HUES48 (cell line): ENCODE data around the gene RBMS1.

Source experiments
- H3K27ac ChIP-seq: one replicate; pipeline ENCODE4 v1.7.0; 2013; ENCODE audit warnings: low read depth, low read length, inconsistent platforms
- H3K27me3 ChIP-seq: 2 replicates; pipeline ENCODE4 v1.6.1; 2013; ENCODE audit warnings: mild to moderate bottlenecking, low read length; ENCODE audit not compliant: control insufficient read depth, insufficient read depth
- H3K36me3 ChIP-seq: 2 replicates; pipeline ENCODE4 v1.6.1; 2013; ENCODE audit warnings: low read length; ENCODE audit not compliant: control insufficient read depth, insufficient read depth
- H3K4me1 ChIP-seq: 2 replicates; pipeline ENCODE4 v1.6.1; 2013; ENCODE audit warnings: mild to moderate bottlenecking, low read length; ENCODE audit not compliant: control insufficient read depth, insufficient read depth
- H3K4me3 ChIP-seq: 2 replicates; pipeline ENCODE4 v1.5.1; 2013; ENCODE audit warnings: mild to moderate bottlenecking, low read depth, low read length
- H3K9ac ChIP-seq: 2 replicates; pipeline ENCODE4 v1.6.1; 2013; ENCODE audit warnings: mild to moderate bottlenecking, low read depth, low read length, moderate library complexity
- H3K9me3 ChIP-seq: 2 replicates; pipeline ENCODE4 v1.6.1; 2013; ENCODE audit warnings: low read length; ENCODE audit not compliant: control insufficient read depth, insufficient read depth

Gene RBMS1

GRCh38 chr2:160232905-160233475, 260.6 kb downstream of the RBMS1 start:
- no peaks in the 10 kb centered on the region for H3K36me3 ChIP-seq
- no peak overlapping the region for H3K27ac ChIP-seq
- H3K27me3 ChIP-seq = no peaks in the 10 kb centered on the region
- H3K4me1 ChIP-seq = no peaks in the 10 kb centered on the region
- no peaks in the 10 kb centered on the region for H3K9me3 ChIP-seq
- no peak overlapping the region for H3K4me3 ChIP-seq
- no peak overlapping the region for H3K9ac ChIP-seq

- no peak overlapping the region for H3K4me3 ChIP-seq
- H3K36me3 ChIP-seq = no peaks in the 10 kb centered on the region
- H3K27me3 ChIP-seq = no peaks in the 10 kb centered on the region
- H3K27ac ChIP-seq = no peak overlapping the region
- no peaks in the 10 kb centered on the region for H3K9me3 ChIP-seq
- no peak overlapping the region for H3K9ac ChIP-seq
- H3K4me1 ChIP-seq = no peaks in the 10 kb centered on the region
Measured at GRCh38 chr2:160229591-160229990, 264.0 kb downstream of the RBMS1 start.

GRCh38 chr2:160228141-160228917, 265.3 kb downstream of the RBMS1 start:
- Histone ChIP-seq H3K36me3 (no peaks in the 10 kb centered on the region), H3K9ac (no peak overlapping the region), H3K9me3 (no peaks in the 10 kb centered on the region), H3K27me3 (no peaks in the 10 kb centered on the region), H3K4me1 (no peaks in the 10 kb centered on the region), H3K4me3 (no peak overlapping the region), H3K27ac (peak overlapping the region; percentile 37)

- Histone ChIP-seq H3K27ac (no peak overlapping the region), H3K27me3 (no peaks in the 10 kb centered on the region), H3K9me3 (no peaks in the 10 kb centered on the region), H3K4me3 (no peak overlapping the region), H3K36me3 (no peaks in the 10 kb centered on the region), H3K9ac (no peak overlapping the region), H3K4me1 (no peaks in the 10 kb centered on the region)
Measured at GRCh38 chr2:160227293-160227915, 266.2 kb downstream of the RBMS1 start.

GRCh38 chr2:160226367-160226766, 267.2 kb downstream of the RBMS1 start:
- Histone ChIP-seq H3K27me3 (no peaks in the 10 kb centered on the region), H3K27ac (no peak overlapping the region), H3K36me3 (no peaks in the 10 kb centered on the region), H3K9me3 (no peaks in the 10 kb centered on the region), H3K4me1 (no peaks in the 10 kb centered on the region), H3K9ac (no peak overlapping the region), H3K4me3 (no peak overlapping the region)

GRCh38 chr2:160225722-160226121, 267.9 kb downstream of the RBMS1 start:
- Histone ChIP-seq H3K36me3 (no peaks in the 10 kb centered on the region), H3K9ac (no peak overlapping the region), H3K27me3 (no peaks in the 10 kb centered on the region), H3K4me3 (no peak overlapping the region), H3K9me3 (no peaks in the 10 kb centered on the region), H3K27ac (no peak overlapping the region), H3K4me1 (peaks cover 4% of the 10 kb centered on the region; the same call in 1 of the 2 replicates)

- no peak overlapping the region for H3K27ac ChIP-seq
Measured at GRCh38 chr2:160224507-160224906, 269.1 kb downstream of the RBMS1 start.

GRCh38 chr2:160224060-160224459, 269.5 kb downstream of the RBMS1 start:
- Histone ChIP-seq H3K9me3 (no peaks in the 10 kb centered on the region), H3K4me3 (no peak overlapping the region), H3K4me1 (peaks cover 7% of the 10 kb centered on the region; the same call in 1 of the 2 replicates), H3K27ac (no peak overlapping the region), H3K27me3 (no peaks in the 10 kb centered on the region), H3K36me3 (no peaks in the 10 kb centered on the region), H3K9ac (no peak overlapping the region)

More at GRCh38 chr2:160224507-160224906, 269.1 kb downstream of the RBMS1 start:
- no peaks in the 10 kb centered on the region for H3K27me3 ChIP-seq
- H3K9ac ChIP-seq = no peak overlapping the region
- no peaks in the 10 kb centered on the region for H3K36me3 ChIP-seq
- H3K4me1 ChIP-seq = peaks cover 7% of the 10 kb centered on the region; the same call in 1 of the 2 replicates
- H3K9me3 ChIP-seq = no peaks in the 10 kb centered on the region
- no peak overlapping the region for H3K4me3 ChIP-seq

GRCh38 chr2:160223560-160223959, 270.0 kb downstream of the RBMS1 start:
- Histone ChIP-seq H3K36me3 (no peaks in the 10 kb centered on the region), H3K9me3 (no peaks in the 10 kb centered on the region), H3K27ac (no peak overlapping the region), H3K4me3 (no peak overlapping the region), H3K27me3 (no peaks in the 10 kb centered on the region), H3K9ac (no peak overlapping the region), H3K4me1 (peaks cover 7% of the 10 kb centered on the region; the same call in 1 of the 2 replicates)

GRCh38 chr2:160222546-160223283, 270.9 kb downstream of the RBMS1 start:
- Histone ChIP-seq H3K27ac (no peak overlapping the region), H3K27me3 (no peaks in the 10 kb centered on the region), H3K36me3 (no peaks in the 10 kb centered on the region), H3K4me1 (peaks cover 7% of the 10 kb centered on the region; the same call in 1 of the 2 replicates), H3K9me3 (no peaks in the 10 kb centered on the region), H3K9ac (no peak overlapping the region), H3K4me3 (no peak overlapping the region)
